ENCODE results near the gene L3MBTL2. TPM values are rescaled to one million over a fixed set of nuclear protein-coding genes. Genes with fewer than 3 reads are reported as not detected.
A peak's percentile ranks its signal among the peaks of the same experiment; 100 is the strongest.

Gene L3MBTL2
- polyA plus RNA-seq, 3 donors: 13.6 to 15.2 (median 14.0) TPM

- H3K36me3 ChIP-seq (replicated peaks in 1 of 2; ENCODE audit: control insufficient read depth in 1 of 2, insufficient read depth in 2 of 2, low read length in 2 of 2): peaks cover 0 to under 1% of the 10 kb centered on the region in 2 donors
- intact Hi-C loops (cut with micrococcal nuclease): loop anchor here (10.0 kb wide), 2 partner anchors 81 to 249 kb away; partner anchors contain the start of genes RANGAP1 (in 1 of the 2) and RBX1 (in 1 of the 2)
- Mint-ChIP-seq H3K4me3 (no peak overlapping the region), H3K27me3 (ENCODE audit: low read depth in 3 of 3) (peaks cover 1 to 12% (median 10%) of the 10 kb centered on the region in 3 donors), H3K36me3 (peaks cover 6 to 14% of the 10 kb centered on the region in 2 donors), H3K27ac (peak overlapping the region in 1 of 7 donors; percentile 57), H3K9me3 (no peaks in the 10 kb centered on the region), H3K4me1 (peaks cover 23% of the 10 kb centered on the region)
- no peak overlapping the region for H3K9ac ChIP-seq (ENCODE audit: insufficient read depth, low read length, poor library complexity, severe bottlenecking)
- peaks cover 0 to 3% of the 10 kb centered on the region in 2 donors for H3K27me3 ChIP-seq (ENCODE audit: control insufficient read depth in 2 of 2, insufficient read depth in 2 of 2, low read length in 2 of 2)
- peaks cover 20 to 22% of the 10 kb centered on the region in 2 donors for H3K4me1 ChIP-seq (ENCODE audit: control insufficient read depth in 1 of 2, insufficient read depth in 2 of 2, low read length in 2 of 2)
- H3K4me3 ChIP-seq (replicated peaks in 1 of 3; ENCODE audit: low read depth in 2 of 3, low read length in 3 of 3): no peak overlapping the region
- 80% methylated on average over 1 of the region's 6 CpGs for WGBS (ENCODE audit: insufficient coverage)
- no peaks in the 10 kb centered on the region for H4K20me1 ChIP-seq (ENCODE audit: insufficient read depth, low read length)
- peak overlapping the region; percentile 67 for H2AFZ ChIP-seq (ENCODE audit: insufficient read depth, low read depth, low read length, poor library complexity, severe bottlenecking)
- no peak overlapping the region for H3K4me2 ChIP-seq (replicated peaks; ENCODE audit: extremely low read depth, low read length, poor library complexity, severe bottlenecking)
- DNase-seq: no peak
- TF ChIP-seq CTCF (IDR thresholded peaks at IDR 0.05): no peak
- peaks cover 32% of the 10 kb centered on the region for H3K79me2 ChIP-seq (ENCODE audit: insufficient read depth, low read length)
- no peaks in the 10 kb centered on the region for H3K9me3 ChIP-seq (replicated peaks in 1 of 2; ENCODE audit: control insufficient read depth in 1 of 2, insufficient read depth in 1 of 2, low read length in 2 of 2)
- H3K27ac ChIP-seq (ENCODE audit: low read depth in 1 of 2, low read length in 2 of 2): no peak overlapping the region
Measured at GRCh38 chr22:41204066-41204465, 1.0 kb upstream of the L3MBTL2 start.

GRCh38 chr22:41206719-41207118, 1.6 kb downstream of the L3MBTL2 start:
- WGBS (ENCODE audit: insufficient coverage): 100% methylated on average over 2 of the region's 9 CpGs
- no peak overlapping the region for H3K4me3 ChIP-seq (replicated peaks in 1 of 3; ENCODE audit: low read depth in 2 of 3, low read length in 3 of 3)

More at GRCh38 chr22:41206719-41207118, 1.6 kb downstream of the L3MBTL2 start:
- peaks cover 6 to 22% of the 10 kb centered on the region in 2 donors for H3K36me3 ChIP-seq (replicated peaks in 1 of 2; ENCODE audit: control insufficient read depth in 1 of 2, insufficient read depth in 2 of 2, low read length in 2 of 2)
- H2AFZ ChIP-seq (ENCODE audit: insufficient read depth, low read depth, low read length, poor library complexity, severe bottlenecking): no peak overlapping the region
- peaks cover 19 to 36% of the 10 kb centered on the region in 2 donors for H3K36me3 Mint-ChIP-seq
- H3K9me3 ChIP-seq (replicated peaks in 1 of 2; ENCODE audit: control insufficient read depth in 1 of 2, insufficient read depth in 1 of 2, low read length in 2 of 2): no peaks in the 10 kb centered on the region
- no peaks in the 10 kb centered on the region for H4K20me1 ChIP-seq (ENCODE audit: insufficient read depth, low read length)
- intact Hi-C loops (cut with micrococcal nuclease): loop anchor here (10.0 kb wide), 2 partner anchors 78 to 252 kb away; partner anchors contain the start of genes RANGAP1 (in 1 of the 2) and RBX1 (in 1 of the 2)
- no peak for TF ChIP-seq CTCF (IDR thresholded peaks at IDR 0.05)
- H3K27me3 Mint-ChIP-seq (ENCODE audit: low read depth in 3 of 3): peaks cover 0 to 2% (median 1%) of the 10 kb centered on the region in 3 donors
- peaks cover 14 to 15% of the 10 kb centered on the region in 2 donors for H3K4me1 ChIP-seq (ENCODE audit: control insufficient read depth in 1 of 2, insufficient read depth in 2 of 2, low read length in 2 of 2)
- peaks cover 0 to 2% (median 0%) of the 10 kb centered on the region in 7 donors for H3K9me3 Mint-ChIP-seq
- H3K27ac ChIP-seq (ENCODE audit: low read depth in 1 of 2, low read length in 2 of 2): no peak overlapping the region
- peaks cover 15% of the 10 kb centered on the region for H3K4me1 Mint-ChIP-seq
- H3K4me2 ChIP-seq (replicated peaks; ENCODE audit: extremely low read depth, low read length, poor library complexity, severe bottlenecking): no peak overlapping the region
- H3K27me3 ChIP-seq (ENCODE audit: control insufficient read depth in 2 of 2, insufficient read depth in 2 of 2, low read length in 2 of 2): no peaks in the 10 kb centered on the region
- no peak for DNase-seq
- no peak overlapping the region for H3K4me3 Mint-ChIP-seq
- no peak overlapping the region for H3K9ac ChIP-seq (ENCODE audit: insufficient read depth, low read length, poor library complexity, severe bottlenecking)
- H3K27ac Mint-ChIP-seq: no peak overlapping the region
- peaks cover 37% of the 10 kb centered on the region for H3K79me2 ChIP-seq (ENCODE audit: insufficient read depth, low read length)

All from CD14-positive monocyte (primary cell).